ENCODE results near the gene LSAMP.

DNA sequence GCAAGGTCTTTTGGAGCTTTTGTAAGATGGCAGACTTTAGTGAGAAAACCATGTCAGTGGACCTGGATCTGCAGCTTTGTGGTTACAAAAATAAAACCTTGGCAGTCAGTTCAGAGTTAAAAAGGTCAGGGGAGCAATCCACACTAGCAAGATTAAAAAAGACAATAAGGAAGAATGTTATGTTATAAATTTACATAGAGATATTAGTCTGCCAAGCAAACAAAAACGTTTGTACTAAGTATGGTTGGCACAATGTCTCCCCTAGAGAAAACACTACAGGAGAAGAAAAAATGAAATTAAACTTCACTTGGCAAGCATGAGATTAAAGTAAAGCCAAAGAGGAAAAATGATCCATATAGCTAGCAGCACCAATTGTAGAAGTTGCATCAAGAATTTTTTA lies 205.0 kb downstream of the LSAMP start:
- TF ChIP-seq EZH2phosphoT487 (IDR thresholded peaks at IDR 0.05) = no peak
- TF ChIP-seq, protein P1, sequence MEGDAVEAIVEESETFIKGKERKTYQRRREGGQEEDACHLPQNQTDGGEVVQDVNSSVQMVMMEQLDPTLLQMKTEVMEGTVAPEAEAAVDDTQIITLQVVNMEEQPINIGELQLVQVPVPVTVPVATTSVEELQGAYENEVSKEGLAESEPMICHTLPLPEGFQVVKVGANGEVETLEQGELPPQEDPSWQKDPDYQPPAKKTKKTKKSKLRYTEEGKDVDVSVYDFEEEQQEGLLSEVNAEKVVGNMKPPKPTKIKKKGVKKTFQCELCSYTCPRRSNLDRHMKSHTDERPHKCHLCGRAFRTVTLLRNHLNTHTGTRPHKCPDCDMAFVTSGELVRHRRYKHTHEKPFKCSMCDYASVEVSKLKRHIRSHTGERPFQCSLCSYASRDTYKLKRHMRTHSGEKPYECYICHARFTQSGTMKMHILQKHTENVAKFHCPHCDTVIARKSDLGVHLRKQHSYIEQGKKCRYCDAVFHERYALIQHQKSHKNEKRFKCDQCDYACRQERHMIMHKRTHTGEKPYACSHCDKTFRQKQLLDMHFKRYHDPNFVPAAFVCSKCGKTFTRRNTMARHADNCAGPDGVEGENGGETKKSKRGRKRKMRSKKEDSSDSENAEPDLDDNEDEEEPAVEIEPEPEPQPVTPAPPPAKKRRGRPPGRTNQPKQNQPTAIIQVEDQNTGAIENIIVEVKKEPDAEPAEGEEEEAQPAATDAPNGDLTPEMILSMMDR (IDR thresholded peaks at IDR 0.05) = no peak

All from neural progenitor cell (in vitro differentiated cells).